Pancreas (tissue), 10 donors: ENCODE measurements around the gene HSPA5. TPM values are rescaled to one million over a fixed set of nuclear protein-coding genes. Genes with fewer than 3 reads are reported as not detected.
A peak's percentile ranks its signal among the peaks of the same experiment; 100 is the strongest.

ENCODE experiments used
- ATAC-seq, 4 donors: fragments of 200-7000 bp; cut with Tn5 transposase; one replicate each; pipeline versions ENCODE4 v1.8.0 to v1.9.1; 2020; ENCODE audit warnings: mild to moderate bottlenecking in 4 of 4, moderate library complexity in 4 of 4
- DNase-seq, 6 donors: peaks; one replicate each; pipeline ENCODE4 v3.0.0-alpha.2; 2020
- FAIRE-seq: peaks from 2 replicates; lab custom pipeline; 2012; peaks lifted over from hg19 to GRCh38; lab: Jason Lieb, UNC
- H3K27ac ChIP-seq, 4 donors: fragments of 200-600 bp; sonication (generic); 1 replicate in 3 of 4; 2 replicates in 1 of 4; pipeline versions ENCODE4 v1.5.0 to v1.8.0; 2020
- H3K27me3 ChIP-seq, 4 donors: fragments of 200-600 bp; one replicate each; pipeline ENCODE4 v1.8.0; 2021
- H3K36me3 ChIP-seq, 3 donors: fragments of 200-600 bp; sonication (generic) in 1 of 3; one replicate each; pipeline versions ENCODE4 v1.5.0 to v1.8.0; 2020 to 2021
- H3K4me1 ChIP-seq, 3 donors: fragments of 200-600 bp; one replicate each; pipeline ENCODE4 v1.8.0; 2021
- H3K4me3 ChIP-seq, 4 donors: fragments of 200-600 bp; sonication (generic) in 2 of 4; one replicate each; pipeline versions ENCODE4 v1.5.0 to v1.8.0; 2020 to 2021
- H3K9me3 ChIP-seq, 4 donors: fragments of 200-600 bp; one replicate each; pipeline ENCODE4 v1.8.0; 2021
- CTCF ChIP-seq, 4 donors: fragments of 200-600 bp; sonication (generic) in 3 of 4; IDR thresholded peaks; one replicate each; pipeline versions ENCODE4 v1.5.0 to v1.8.0; 2021; ENCODE audit warnings: antibody characterized with exemption in 4 of 4
- WGBS, 2 donors: extraction: QIAGEN DNeasy Blood & Tissue Kit; methylation state at CpG; one replicate each; pipeline ENCODE4 v1.1.7; 2013; 5-methylcytosine and 5-hydroxymethylcytosine counted together
- intact Hi-C, 3 donors: fragments of 100-400 bp; cut with DNase I; formaldehyde crosslinking; loops; one replicate each; pipeline versions ENCODE4 v1.11.1 to v1.14.2; 2022
- polyA plus RNA-seq, 2 donors: library from polyadenylated mRNA; stranded (reverse); fragments of 200-250 nt; gene quantifications; one replicate each; pipeline ENCODE4 v1.2.3, GENCODE V29; 2013
- total RNA-seq, 6 donors: library from RNA; stranded (reverse); fragmentation: NEBNext Ultra II Directional in 4 of 6; extraction: Animal tissue kit (Norgen Biotek cat#: 25700) in 4 of 6; gene quantifications; one replicate each; pipeline versions ENCODE4 v1.2.1 to v1.2.4, GENCODE V29; 2021 to 2023
- donor health status: healthy with polysubstance abuse.
- donor health status: DM: no; HTN: no; CAD: no; lungs with moderate emphysema.
- donor health status: DM: no; HTN: no; CAD: no.
- donor health status: control.
- donor health status: control.
- donor health status: Bipolar disorder and iron deficiency.
- donor health status: DM: yes; HTN: yes; CAD: no.
- donor health status: DM: no; HTN: no; CAD: no.
- donor health status: DM: no; HTN: no; CAD: no.
- donor health status: DM: yes; HTN: yes; CAD: no.

HSPA5 gene
- total and polyA plus RNA-seq, 8 donors, result 50.2 to 248 (median 165) TPM

GRCh38 chr9:125258160-125258785 is 17.1 kb upstream of the HSPA5 start:
- ATAC-seq (no peak), DNase-seq (no peak), FAIRE-seq (no peak)
- Histone ChIP-seq H3K4me3 (no peak overlapping the region), H3K27ac (no peak overlapping the region), H3K27me3 (no peaks in the 10 kb centered on the region), H3K9me3 (no peaks in the 10 kb centered on the region), H3K36me3 (no peaks in the 10 kb centered on the region), H3K4me1 (peaks cover 0 to 8% (median 6%) of the 10 kb centered on the region in 3 donors)
- no peak for TF ChIP-seq CTCF (IDR thresholded peaks at IDR 0.05)
- intact Hi-C loops, result no loop called here
- WGBS, 2 donors, result 94 to 95% methylated on average over 6 of the region's 6 CpGs

- WGBS, 2 donors, result 20 to 26% methylated on average over 2 of the region's 2 CpGs
- no peak for DNase-seq
- intact Hi-C loops, result no loop called here
These were observed 14.7 kb upstream of the HSPA5 start for GRCh38 chr9:125255781-125256391.

GRCh38 chr9:125254231-125254630 is 13.1 kb upstream of the HSPA5 start:
- no peaks in the 10 kb centered on the region for H3K4me1 ChIP-seq
- no peak for DNase-seq
- H3K4me3 ChIP-seq, result no peak overlapping the region
- H3K9me3 ChIP-seq, result no peaks in the 10 kb centered on the region
- no peak for ATAC-seq
- H3K27me3 ChIP-seq, result no peaks in the 10 kb centered on the region
- no peaks in the 10 kb centered on the region for H3K36me3 ChIP-seq
- H3K27ac ChIP-seq, result no peak overlapping the region
- no peak for FAIRE-seq
- intact Hi-C loops, result no loop called here
- no peak for TF ChIP-seq CTCF (IDR thresholded peaks at IDR 0.05)

More at GRCh38 chr9:125255781-125256391, 14.7 kb upstream of the HSPA5 start:
- ATAC-seq (peak in 3 of 4 donors; percentile 70 to 77 (median 71)), FAIRE-seq (no peak)
- H3K4me3 ChIP-seq, result no peak overlapping the region
- no peak for TF ChIP-seq CTCF (IDR thresholded peaks at IDR 0.05)
- H3K27me3 ChIP-seq, result no peaks in the 10 kb centered on the region
- H3K36me3 ChIP-seq, result no peaks in the 10 kb centered on the region
- H3K9me3 ChIP-seq, result no peaks in the 10 kb centered on the region
- no peaks in the 10 kb centered on the region for H3K4me1 ChIP-seq
- H3K27ac ChIP-seq, result no peak overlapping the region

- no peaks in the 10 kb centered on the region for H3K27me3 ChIP-seq
- TF ChIP-seq CTCF (IDR thresholded peaks at IDR 0.05), result no peak
- H3K36me3 ChIP-seq, result no peaks in the 10 kb centered on the region
- no peaks in the 10 kb centered on the region for H3K4me1 ChIP-seq
- FAIRE-seq (no peak), ATAC-seq (no peak), DNase-seq (no peak)
- no peak overlapping the region for H3K4me3 ChIP-seq
- H3K27ac ChIP-seq, result no peak overlapping the region
- H3K9me3 ChIP-seq, result no peaks in the 10 kb centered on the region
- intact Hi-C loops, result no loop called here
- 81 to 91% methylated on average over 6 of the region's 6 CpGs for WGBS, 2 donors
These were observed 5.1 kb upstream of the HSPA5 start for GRCh38 chr9:125246261-125246667.

GRCh38 chr9:125243792-125244260 is 2.7 kb upstream of the HSPA5 start:
- intact Hi-C loops, result no loop called here
- peaks cover 0 to 10% (median 7%) of the 10 kb centered on the region in 3 donors for H3K36me3 ChIP-seq
- no peaks in the 10 kb centered on the region for H3K9me3 ChIP-seq
- TF ChIP-seq CTCF (IDR thresholded peaks at IDR 0.05), result no peak
- peaks cover 0 to 6% (median 0%) of the 10 kb centered on the region in 3 donors for H3K4me1 ChIP-seq
- no peak overlapping the region for H3K27ac ChIP-seq
- FAIRE-seq, result no peak
- DNase-seq, result no peak
- H3K4me3 ChIP-seq, result no peak overlapping the region
- no peak for ATAC-seq
- H3K27me3 ChIP-seq, result no peaks in the 10 kb centered on the region
- 92 to 95% methylated on average over 15 of the region's 15 CpGs for WGBS, 2 donors
